ENCODE results near the gene DNAJC30. TPM values are rescaled to one million over a fixed set of nuclear protein-coding genes. Genes with fewer than 3 reads are reported as not detected.

DNAJC30 gene
- total and polyA plus RNA-seq, 2 donors (not counting 1 experiment from before 2014, with no cell fraction given) = 6.6 to 15.5 TPM

GRCh38 chr7:73635428-73636200 is 47.6 kb downstream of the DNAJC30 start:
- H3K27me3 Mint-ChIP-seq = peaks cover 28% of the 10 kb centered on the region
- Histone ChIP-seq H3K4me1 (ENCODE audit: control insufficient read depth in 2 of 2, insufficient read depth in 2 of 2, low read length in 2 of 2) (no peaks in the 10 kb centered on the region), H3K4me3 (ENCODE audit: control extremely low read depth in 1 of 5, extremely low read depth in 1 of 5, insufficient read depth in 1 of 5, low read depth in 2 of 5, low read length in 4 of 5) (no peak overlapping the region), H3K9ac (ENCODE audit: low read length) (no peak overlapping the region), H3K79me2 (ENCODE audit: control insufficient read depth, insufficient read depth, low read length) (no peaks in the 10 kb centered on the region), H3K9me3 (ENCODE audit: control extremely low read depth in 1 of 3, control insufficient read depth in 2 of 3, insufficient read depth in 1 of 3, low read length in 2 of 3) (peaks cover 0 to under 1% (median under 1%) of the 10 kb centered on the region in 3 donors), H2AFZ (ENCODE audit: insufficient read depth, low read depth, low read length, poor library complexity, severe bottlenecking) (no peak overlapping the region), H3K4me2 (replicated peaks; ENCODE audit: low read depth, low read length, poor library complexity, severe bottlenecking) (no peak overlapping the region), H3K27ac (ENCODE audit: low read length in 2 of 2) (no peak overlapping the region), H4K20me1 (ENCODE audit: control insufficient read depth, insufficient read depth, low read length, poor library complexity, severe bottlenecking) (no peaks in the 10 kb centered on the region), H3K27me3 (replicated peaks in 1 of 4; ENCODE audit: control extremely low read depth in 1 of 4, control insufficient read depth in 3 of 4, insufficient read depth in 4 of 4, low read length in 3 of 4) (peaks cover 0 to 24% (median 9%) of the 10 kb centered on the region in 4 experiments), H3K36me3 (replicated peaks in 1 of 2; ENCODE audit: control extremely low read depth in 1 of 2, control insufficient read depth in 1 of 2, extremely low read depth in 1 of 2, insufficient read depth in 2 of 2, low read length in 1 of 2) (no peaks in the 10 kb centered on the region)
- 95% methylated on average over 5 of the region's 8 CpGs for WGBS (ENCODE audit: insufficient coverage)
- CTCF ChIA-PET = no interaction called here
- DNase-seq (no peak), ATAC-seq (ENCODE audit: low read depth) (no peak)
- POLR2A ChIA-PET = no interaction called here
- H3K27ac Mint-ChIP-seq = no peak overlapping the region
- H3K9me3 Mint-ChIP-seq (ENCODE audit: insufficient read depth) = no peaks in the 10 kb centered on the region
- H3K4me1 Mint-ChIP-seq = no peaks in the 10 kb centered on the region
- intact Hi-C loops (cut with micrococcal nuclease) = no loop called here
- H3K4me3 Mint-ChIP-seq = no peak overlapping the region
- TF ChIP-seq, protein P1, sequence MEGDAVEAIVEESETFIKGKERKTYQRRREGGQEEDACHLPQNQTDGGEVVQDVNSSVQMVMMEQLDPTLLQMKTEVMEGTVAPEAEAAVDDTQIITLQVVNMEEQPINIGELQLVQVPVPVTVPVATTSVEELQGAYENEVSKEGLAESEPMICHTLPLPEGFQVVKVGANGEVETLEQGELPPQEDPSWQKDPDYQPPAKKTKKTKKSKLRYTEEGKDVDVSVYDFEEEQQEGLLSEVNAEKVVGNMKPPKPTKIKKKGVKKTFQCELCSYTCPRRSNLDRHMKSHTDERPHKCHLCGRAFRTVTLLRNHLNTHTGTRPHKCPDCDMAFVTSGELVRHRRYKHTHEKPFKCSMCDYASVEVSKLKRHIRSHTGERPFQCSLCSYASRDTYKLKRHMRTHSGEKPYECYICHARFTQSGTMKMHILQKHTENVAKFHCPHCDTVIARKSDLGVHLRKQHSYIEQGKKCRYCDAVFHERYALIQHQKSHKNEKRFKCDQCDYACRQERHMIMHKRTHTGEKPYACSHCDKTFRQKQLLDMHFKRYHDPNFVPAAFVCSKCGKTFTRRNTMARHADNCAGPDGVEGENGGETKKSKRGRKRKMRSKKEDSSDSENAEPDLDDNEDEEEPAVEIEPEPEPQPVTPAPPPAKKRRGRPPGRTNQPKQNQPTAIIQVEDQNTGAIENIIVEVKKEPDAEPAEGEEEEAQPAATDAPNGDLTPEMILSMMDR (IDR thresholded peaks at IDR 0.05) = no peak
- TF ChIP-seq EZH2 (IDR thresholded peaks at IDR 0.05; ENCODE audit: borderline replicate concordance, insufficient read depth, low read depth, low read length, poor library complexity, severe bottlenecking) = no peak

GRCh38 chr7:73633844-73634243 is 49.4 kb downstream of the DNAJC30 start:
- no peaks in the 10 kb centered on the region for H3K79me2 ChIP-seq (ENCODE audit: control insufficient read depth, insufficient read depth, low read length)
- H3K27me3 Mint-ChIP-seq = peaks cover 29% of the 10 kb centered on the region
- H3K9me3 ChIP-seq (ENCODE audit: control extremely low read depth in 1 of 3, control insufficient read depth in 2 of 3, insufficient read depth in 1 of 3, low read length in 2 of 3) = no peaks in the 10 kb centered on the region
- no peaks in the 10 kb centered on the region for H3K4me1 Mint-ChIP-seq
- H3K4me3 ChIP-seq (ENCODE audit: control extremely low read depth in 1 of 5, extremely low read depth in 1 of 5, insufficient read depth in 1 of 5, low read depth in 2 of 5, low read length in 4 of 5) = no peak overlapping the region
- no peaks in the 10 kb centered on the region for H3K36me3 ChIP-seq (replicated peaks in 1 of 2; ENCODE audit: control extremely low read depth in 1 of 2, control insufficient read depth in 1 of 2, extremely low read depth in 1 of 2, insufficient read depth in 2 of 2, low read length in 1 of 2)
- ATAC-seq (ENCODE audit: low read depth) (no peak), DNase-seq (no peak)
- no peaks in the 10 kb centered on the region for H3K4me1 ChIP-seq (ENCODE audit: control insufficient read depth in 2 of 2, insufficient read depth in 2 of 2, low read length in 2 of 2)
- TF ChIP-seq, protein P1 (IDR thresholded peaks at IDR 0.05) = no peak
- TF ChIP-seq EZH2 (IDR thresholded peaks at IDR 0.05; ENCODE audit: borderline replicate concordance, insufficient read depth, low read depth, low read length, poor library complexity, severe bottlenecking) = no peak
- CTCF ChIA-PET = no interaction called here
- POLR2A ChIA-PET = no interaction called here
- no peak overlapping the region for H3K4me3 Mint-ChIP-seq
- peaks cover 0 to 29% (median 9%) of the 10 kb centered on the region in 4 experiments for H3K27me3 ChIP-seq (replicated peaks in 1 of 4; ENCODE audit: control extremely low read depth in 1 of 4, control insufficient read depth in 3 of 4, insufficient read depth in 4 of 4, low read length in 3 of 4)
- no peak overlapping the region for H2AFZ ChIP-seq (ENCODE audit: insufficient read depth, low read depth, low read length, poor library complexity, severe bottlenecking)
- H3K4me2 ChIP-seq (replicated peaks; ENCODE audit: low read depth, low read length, poor library complexity, severe bottlenecking) = no peak overlapping the region
- H3K27ac ChIP-seq (ENCODE audit: low read length in 2 of 2) = no peak overlapping the region
- H3K9ac ChIP-seq (ENCODE audit: low read length) = no peak overlapping the region
- no peaks in the 10 kb centered on the region for H3K9me3 Mint-ChIP-seq (ENCODE audit: insufficient read depth)
- WGBS (ENCODE audit: insufficient coverage) = 86% methylated on average over 6 of the region's 8 CpGs
- intact Hi-C loops (cut with micrococcal nuclease) = no loop called here
- H3K27ac Mint-ChIP-seq = no peak overlapping the region
- no peaks in the 10 kb centered on the region for H4K20me1 ChIP-seq (ENCODE audit: control insufficient read depth, insufficient read depth, low read length, poor library complexity, severe bottlenecking)
